ENCODE data around the gene OR14A16.

OR14A16 gene

GRCh38 chr1:247824023-247824422, at the start of gene OR14A16:
OR14A16 (minus strand) TSS chr1:247824119; CDS start chr1:247815729, 8,390 bp downstream.
- no peak for DNase-seq

GRCh38 chr1:247865416-247865815, 41.5 kb upstream of the OR14A16 start:
- no peak for DNase-seq

GRCh38 chr1:247864644-247865043, 40.7 kb upstream of the OR14A16 start:
- DNase-seq: no peak

- DNase-seq: no peak
These were observed 38.8 kb upstream of the OR14A16 start for GRCh38 chr1:247862756-247863155.

- no peak for DNase-seq
These were observed 34.2 kb upstream of the OR14A16 start for GRCh38 chr1:247857985-247858619.

GRCh38 chr1:247857069-247857984, 33.4 kb upstream of the OR14A16 start, which contains the start of gene TRIM58:
TRIM58 (plus strand) TSS chr1:247857187; CDS start chr1:247857247, 60 bp downstream.
- no peak for DNase-seq

- no peak for DNase-seq
These were observed 32.0 kb upstream of the OR14A16 start for GRCh38 chr1:247855911-247856310.

GRCh38 chr1:247854899-247855545, 31.1 kb upstream of the OR14A16 start:
- no peak for DNase-seq

GRCh38 chr1:247849616-247850015, 25.7 kb upstream of the OR14A16 start:
- DNase-seq: no peak

- no peak for DNase-seq
These were observed 24.4 kb upstream of the OR14A16 start for GRCh38 chr1:247848346-247848745.

GRCh38 chr1:247845693-247846017, 21.7 kb upstream of the OR14A16 start:
- DNase-seq: no peak

- no peak for DNase-seq
These were observed 21.2 kb upstream of the OR14A16 start for GRCh38 chr1:247845011-247845692.

- DNase-seq: no peak
These were observed 19.5 kb upstream of the OR14A16 start for GRCh38 chr1:247843411-247843810.

GRCh38 chr1:247841796-247842195, 17.9 kb upstream of the OR14A16 start, which contains the start of gene OR11L1:
OR11L1 (minus strand) TSS chr1:247841896; CDS start chr1:247841896, 0 bp downstream.
- DNase-seq: no peak

GRCh38 chr1:247840818-247841217, 16.9 kb upstream of the OR14A16 start:
- no peak for DNase-seq

GRCh38 chr1:247833601-247834000, 9.7 kb upstream of the OR14A16 start:
- no peak for DNase-seq

GRCh38 chr1:247829656-247830055, 5.7 kb upstream of the OR14A16 start:
- DNase-seq: no peak

GRCh38 chr1:247825362-247825761, 1.4 kb upstream of the OR14A16 start:
- no peak for DNase-seq

- DNase-seq: no peak
These were observed 1.9 kb downstream of the OR14A16 start for GRCh38 chr1:247822060-247822459.

- no peak for DNase-seq
These were observed 11.3 kb downstream of the OR14A16 start for GRCh38 chr1:247812637-247813036.

- no peak for DNase-seq
These were observed 26.4 kb downstream of the OR14A16 start for GRCh38 chr1:247797518-247797917.

- DNase-seq: no peak
These were observed 54.3 kb downstream of the OR14A16 start for GRCh38 chr1:247769603-247770002.
